ENCODE results near the gene TMEM59L.

TMEM59L gene

GRCh38 chr19:18660051-18660910, 47.6 kb downstream of the TMEM59L start:
- no peak for DNase-seq

GRCh38 chr19:18660939-18661670, 48.4 kb downstream of the TMEM59L start:
- no peak for DNase-seq

DNA sequence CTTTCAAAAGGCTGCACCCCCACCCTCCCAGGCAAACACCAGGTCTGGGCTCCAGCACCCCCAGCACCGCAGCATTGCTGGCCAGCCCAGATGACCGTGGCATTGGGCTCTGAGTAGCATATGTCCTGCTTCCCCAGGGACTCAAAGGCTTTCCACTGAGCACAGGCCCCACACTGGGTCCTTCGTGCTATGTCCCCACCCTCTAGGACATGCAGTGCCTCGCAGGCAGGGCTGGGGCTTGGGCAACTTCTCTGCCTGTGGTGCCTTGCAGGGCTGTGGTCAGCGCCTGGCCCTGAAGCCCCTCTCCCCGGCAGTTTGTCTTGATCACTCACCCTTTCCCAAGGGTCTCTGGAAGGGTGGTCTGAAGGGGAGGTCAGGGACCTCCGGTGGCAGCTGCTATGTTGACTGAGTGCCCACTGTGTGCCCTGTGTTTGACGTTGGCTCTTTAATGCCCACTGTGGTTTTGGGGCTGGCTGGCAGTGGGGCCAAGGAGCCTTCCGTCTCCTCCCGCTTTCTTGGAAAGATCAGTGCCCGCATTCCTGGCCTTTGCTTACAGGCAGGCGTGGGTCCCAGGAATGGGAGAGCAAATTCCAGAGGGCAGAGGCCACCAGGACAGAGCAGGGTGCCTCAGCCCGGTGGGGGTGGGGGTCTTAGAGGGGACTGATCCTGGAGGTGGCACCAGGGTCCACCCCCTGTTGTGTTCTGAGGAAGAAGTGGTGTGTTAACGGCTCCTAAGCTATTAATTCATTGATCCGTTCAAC, 50.5 kb downstream of the TMEM59L start:
- DNase-seq: no peak

DNA sequence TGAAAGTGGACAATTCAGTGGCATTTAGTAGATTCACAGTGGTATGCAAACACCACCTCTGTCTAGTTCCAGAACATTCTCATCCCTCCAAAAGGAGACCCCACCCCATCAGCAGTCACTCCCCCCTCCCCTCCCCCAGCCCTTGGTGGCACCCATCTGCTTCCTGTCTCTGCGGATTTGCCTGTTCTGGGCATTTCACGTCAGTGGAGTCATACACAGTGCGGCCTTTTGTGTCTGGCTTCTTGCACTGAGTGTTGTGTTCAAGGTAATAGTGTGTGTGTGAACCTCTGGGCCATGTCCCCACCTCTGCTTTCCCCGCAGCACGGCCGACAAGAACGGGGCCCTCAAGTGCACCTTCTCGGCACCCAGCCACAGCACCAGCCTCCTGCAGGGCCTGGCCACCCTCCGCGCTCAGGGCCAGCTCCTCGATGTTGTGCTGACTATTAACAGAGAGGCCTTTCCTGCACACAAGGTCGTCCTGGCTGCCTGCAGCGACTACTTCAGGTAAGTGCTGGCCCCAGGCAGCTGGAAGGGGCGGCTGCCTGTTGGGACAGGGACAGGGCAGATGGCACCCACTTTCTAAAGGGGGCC, 51.4 kb downstream of the TMEM59L start:
- no peak for DNase-seq

- no peak for DNase-seq
Observed at GRCh38 chr19:18665771-18666202, 53.1 kb downstream of the TMEM59L start.

- no peak for DNase-seq
Observed at GRCh38 chr19:18666317-18666716, 53.6 kb downstream of the TMEM59L start.

- no peak for DNase-seq
Observed at GRCh38 chr19:18666784-18667183, 54.1 kb downstream of the TMEM59L start.

DNA sequence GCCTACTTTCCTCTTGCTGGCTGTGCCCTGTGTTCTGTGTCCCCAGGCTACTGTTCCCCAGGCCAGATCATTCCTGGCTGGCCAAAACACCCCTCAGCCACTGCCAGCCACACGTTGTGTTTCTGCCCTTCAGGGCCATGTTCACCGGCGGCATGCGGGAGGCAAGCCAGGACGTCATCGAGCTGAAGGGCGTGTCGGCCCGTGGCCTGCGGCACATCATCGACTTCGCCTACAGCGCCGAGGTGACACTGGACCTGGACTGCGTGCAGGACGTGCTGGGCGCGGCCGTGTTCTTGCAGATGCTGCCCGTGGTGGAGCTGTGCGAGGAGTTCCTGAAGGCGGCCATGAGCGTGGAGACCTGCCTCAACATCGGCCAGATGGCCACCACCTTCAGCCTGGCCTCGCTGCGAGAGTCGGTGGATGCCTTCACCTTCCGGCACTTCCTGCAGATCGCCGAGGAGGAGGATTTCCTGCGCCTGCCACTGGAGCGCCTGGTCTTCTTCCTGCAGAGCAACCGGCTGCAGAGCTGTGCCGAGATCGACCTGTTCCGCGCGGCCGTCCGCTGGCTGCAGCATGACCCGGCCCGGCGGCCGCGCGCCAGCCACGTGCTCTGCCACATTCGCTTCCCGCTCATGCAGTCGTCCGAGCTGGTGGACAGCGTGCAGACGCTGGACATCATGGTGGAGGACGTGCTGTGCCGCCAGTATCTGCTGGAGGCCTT, 55.0 kb downstream of the TMEM59L start:
- DNase-seq: no peak

GRCh38 chr19:18668252-18668631, 55.6 kb downstream of the TMEM59L start:
- no peak for DNase-seq

DNA sequence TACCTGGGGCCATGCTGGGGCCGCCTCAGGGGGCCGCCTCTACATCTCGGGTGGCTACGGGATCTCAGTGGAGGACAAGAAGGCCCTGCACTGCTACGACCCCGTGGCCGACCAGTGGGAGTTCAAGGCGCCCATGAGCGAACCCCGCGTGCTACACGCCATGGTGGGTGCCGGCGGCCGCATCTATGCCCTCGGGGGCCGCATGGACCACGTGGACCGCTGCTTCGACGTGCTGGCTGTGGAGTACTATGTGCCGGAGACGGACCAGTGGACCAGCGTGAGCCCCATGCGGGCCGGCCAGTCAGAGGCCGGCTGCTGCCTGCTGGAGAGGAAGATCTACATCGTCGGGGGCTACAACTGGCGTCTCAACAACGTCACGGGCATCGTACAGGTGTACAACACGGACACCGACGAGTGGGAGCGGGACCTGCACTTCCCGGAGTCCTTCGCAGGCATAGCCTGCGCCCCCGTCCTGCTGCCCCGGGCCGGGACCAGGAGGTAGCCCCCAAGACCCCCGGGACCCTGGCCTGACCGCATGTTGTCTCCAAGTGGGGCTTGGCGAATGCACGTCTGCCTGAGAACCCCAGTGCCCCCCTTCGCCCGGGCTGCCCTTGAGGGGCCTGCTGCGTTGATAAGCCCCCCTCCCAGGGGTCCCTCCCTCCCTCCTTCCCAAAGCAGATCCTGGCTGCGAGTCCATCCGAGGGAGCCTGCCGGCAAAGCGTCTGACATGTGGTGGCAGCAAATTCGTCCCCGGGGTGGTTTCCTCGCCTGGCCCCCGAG, 56.3 kb downstream of the TMEM59L start:
- DNase-seq: no peak

GRCh38 chr19:18669524-18669817, 56.8 kb downstream of the TMEM59L start:
- DNase-seq: peak; percentile 28

DNA sequence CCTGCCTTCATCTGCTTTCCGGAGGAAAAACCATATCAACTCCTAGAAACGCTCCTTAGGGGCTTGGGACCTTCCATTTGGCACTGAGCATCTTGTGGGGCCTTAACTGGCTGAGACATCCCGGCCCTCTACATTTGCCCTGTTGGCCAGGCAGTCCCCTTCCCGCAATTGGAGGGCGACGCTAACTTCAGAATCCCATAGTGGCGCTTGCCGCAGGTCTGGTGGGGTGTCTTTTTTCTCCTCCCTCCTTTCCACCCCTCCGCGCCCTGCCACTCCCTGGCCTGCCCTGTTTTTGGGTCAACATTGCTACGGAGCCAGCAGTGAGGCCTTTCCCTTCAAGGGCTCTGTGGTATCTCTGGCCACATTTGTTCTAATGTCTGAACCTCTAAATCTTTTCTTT, 57.2 kb downstream of the TMEM59L start:
- DNase-seq: no peak

DNA sequence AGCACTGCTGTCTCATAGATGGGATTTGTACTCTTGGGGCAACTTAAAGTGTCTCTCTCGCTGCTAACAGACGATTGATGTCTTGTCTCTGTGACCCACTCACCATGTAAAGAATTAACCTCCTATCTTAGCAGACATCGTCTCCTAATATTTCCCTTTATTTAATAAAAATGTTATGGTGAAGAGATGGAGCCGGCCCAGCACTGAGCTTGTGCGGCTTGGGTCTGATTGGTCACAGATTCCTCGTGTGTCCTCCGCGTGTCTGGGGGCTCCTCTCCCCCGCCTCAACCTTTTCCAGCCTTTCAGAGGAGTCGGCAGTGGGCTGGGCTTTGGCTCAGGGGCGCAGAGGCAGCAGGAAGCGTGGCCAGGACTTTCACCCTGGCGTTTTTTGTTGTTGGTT, 57.6 kb downstream of the TMEM59L start:
- DNase-seq: no peak

All from fibroblast of skin of right quadriceps (primary cell).